ENCODE data around the gene RLN3.

- TF ChIP-seq CTCF (conservative IDR thresholded peaks at IDR 0.05; ENCODE audit: low read depth in 2 of 2) (no peak), JUNB (IDR thresholded peaks at IDR 0.05; ENCODE audit: unreplicated experiment) (no peak), REST (IDR thresholded peaks at IDR 0.05; ENCODE audit: unreplicated experiment) (no peak), POLR2AphosphoS5 (IDR thresholded peaks at IDR 0.05; ENCODE audit: low read depth) (no peak), ZNF331 (CRISPR knock-in tag; IDR thresholded peaks at IDR 0.05; ENCODE audit: low read depth) (no peak), CREB1 (CRISPR knock-in tag; IDR thresholded peaks at IDR 0.05; ENCODE audit: low read depth) (no peak)
Observed at GRCh38 chr19:14059652-14060155, 31.8 kb downstream of the RLN3 start.
